ENCODE results near the gene FCHSD1. TPM values are rescaled to one million over a fixed set of nuclear protein-coding genes. Genes with fewer than 3 reads are reported as not detected.

Gene FCHSD1
- total RNA-seq (2021) = 23.1 and 23.4 TPM in 2 replicates
- long read RNA-seq, partial matches to known transcripts = 4 of 41 reads
- long read RNA-seq, other reads (novel, unspliced or antisense) = 37 of 41 reads

DNA sequence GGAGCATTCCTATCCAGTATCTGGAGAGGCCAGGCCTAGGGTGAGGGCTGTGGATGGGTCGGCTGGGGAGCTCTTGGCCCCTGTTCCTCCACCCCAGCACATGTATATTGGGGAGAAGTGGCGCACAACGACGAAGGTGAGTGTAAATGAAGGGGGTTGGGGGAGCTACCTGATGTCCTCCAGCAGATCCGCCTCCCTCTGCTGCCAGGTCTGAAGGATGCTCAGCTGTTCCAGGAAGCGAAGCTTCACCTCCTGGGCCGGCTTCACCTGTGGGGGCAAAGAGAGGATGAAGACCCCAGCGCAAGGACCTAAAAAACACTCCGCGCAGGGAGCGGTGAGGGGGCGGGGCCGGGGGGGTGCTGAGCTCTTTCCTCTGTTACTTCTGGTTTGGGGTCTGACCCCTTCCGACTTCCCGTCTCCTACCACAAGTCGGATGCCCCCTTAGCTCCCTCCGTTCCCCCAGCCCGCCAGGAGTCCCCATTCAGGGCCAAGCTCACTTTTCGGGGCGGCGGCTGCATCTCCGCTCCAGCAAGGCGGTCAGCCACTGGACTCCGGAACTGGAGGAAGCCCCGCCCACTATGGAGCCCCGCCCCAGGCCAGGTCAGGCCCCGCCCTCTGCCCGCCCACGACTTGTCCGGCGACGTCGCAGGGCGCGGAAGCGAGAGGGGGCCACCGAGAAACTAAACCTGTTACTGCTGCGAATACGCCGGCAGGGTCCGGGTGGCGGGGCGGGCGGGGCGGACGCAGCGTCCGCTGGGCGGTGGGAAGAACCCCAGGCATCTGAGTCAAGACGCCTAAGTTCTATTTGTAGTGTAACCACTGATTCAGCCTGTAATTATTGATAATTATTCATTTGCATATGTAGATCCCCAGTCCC, at the start of gene FCHSD1:
FCHSD1 (minus strand) TSS at position 568 of the 877 bp plus-strand sequence; CDS start at position 518, 50 bp downstream.
- Histone ChIP-seq H4K5ac (ENCODE audit: insufficient read length, low read depth, low read length) (no peak within 1 kb of the TSS), H3K79me1 (ENCODE audit: insufficient read depth, low read depth, low read length, poor library complexity, severe bottlenecking) (no peaks in the 10 kb centered on the region), H2AFZ (ENCODE audit: low read length) (peak within 1 kb of the TSS; percentile 41), H3K27me3 (ENCODE audit: insufficient read depth, low read length) (no peaks in the 10 kb centered on the region), H3K56ac (ENCODE audit: insufficient read length, low read depth, low read length) (no peak within 1 kb of the TSS), H4K91ac (ENCODE audit: insufficient read length, low read depth, low read length) (no peak within 1 kb of the TSS), H2BK15ac (ENCODE audit: low read depth, low read length) (no peak within 1 kb of the TSS), H2BK120ac (ENCODE audit: low read depth, low read length, poor library complexity, severe bottlenecking) (no peak within 1 kb of the TSS), H2BK20ac (ENCODE audit: low read depth, low read length, poor library complexity, severe bottlenecking) (no peak within 1 kb of the TSS), H3K4me2 (ENCODE audit: insufficient read depth, insufficient read length, low read length) (peak within 1 kb of the TSS; percentile 74), H3K27ac (ENCODE audit: insufficient read length, low read depth, low read length) (no peak within 1 kb of the TSS), H3K23me2 (ENCODE audit: insufficient read length, low read depth, low read length, poor library complexity, severe bottlenecking) (peaks cover 8% of the 10 kb centered on the region), H4K8ac (replicated peaks; ENCODE audit: insufficient read length, low read depth, low read length) (no peak within 1 kb of the TSS), H3K9me3 (ENCODE audit: control insufficient read depth, low read depth, low read length) (no peaks in the 10 kb centered on the region), H2AK5ac (ENCODE audit: insufficient read length, low read length) (no peak within 1 kb of the TSS), H3K79me2 (ENCODE audit: insufficient read depth, low read length) (no peaks in the 10 kb centered on the region), H4K20me1 (ENCODE audit: control insufficient read depth, insufficient read depth, insufficient read length) (no peaks in the 10 kb centered on the region), H3K4me1 (ENCODE audit: insufficient read depth, low read length) (no peaks in the 10 kb centered on the region; the same call in 1 of the 2 replicates), H3K4ac (ENCODE audit: low read depth, low read length) (no peak within 1 kb of the TSS), H3K18ac (ENCODE audit: insufficient read length, low read depth, low read length) (no peak within 1 kb of the TSS), H3T11ph (ENCODE audit: low read length) (no peak within 1 kb of the TSS), H3K9ac (ENCODE audit: extremely low read depth, insufficient read length, low read length) (peak within 1 kb of the TSS; percentile 3), H3K23ac (ENCODE audit: insufficient read length, low read depth, low read length) (no peak within 1 kb of the TSS), H3K14ac (ENCODE audit: insufficient read depth, low read length) (no peak within 1 kb of the TSS), H2BK5ac (ENCODE audit: insufficient read length, low read length) (no peak within 1 kb of the TSS), H2BK12ac (ENCODE audit: insufficient read length, low read depth, low read length) (no peak within 1 kb of the TSS)
- Mint-ChIP-seq H3K4me1 (peaks cover 19 to 23% of the 10 kb centered on the region in 2 experiments), H3K27me3 (ENCODE audit: low read depth) (peaks cover 7% of the 10 kb centered on the region; the same call in 1 of the 2 replicates), H3K36me3 (ENCODE audit: insufficient read depth in 1 of 3, low read depth in 3 of 3) (peaks cover 21 to 43% (median 27%) of the 10 kb centered on the region in 3 experiments; a peak in 6 of 7 replicates), H3K4me3 (peak within 1 kb of the TSS; percentile 97 to 98), H3K27ac (peak within 1 kb of the TSS; percentile 54 to 98 (median 78); a peak in 6 of 7 replicates), H3K9me3 (no peaks in the 10 kb centered on the region)
- no CpG with 5 or more reads among the region's 50 CpGs for WGBS (ENCODE audit: extremely low coverage, insufficient read length, low lambda C conversion rate)
- peak; percentile 96 for DNase-seq
- TF ChIP-seq, protein P1, sequence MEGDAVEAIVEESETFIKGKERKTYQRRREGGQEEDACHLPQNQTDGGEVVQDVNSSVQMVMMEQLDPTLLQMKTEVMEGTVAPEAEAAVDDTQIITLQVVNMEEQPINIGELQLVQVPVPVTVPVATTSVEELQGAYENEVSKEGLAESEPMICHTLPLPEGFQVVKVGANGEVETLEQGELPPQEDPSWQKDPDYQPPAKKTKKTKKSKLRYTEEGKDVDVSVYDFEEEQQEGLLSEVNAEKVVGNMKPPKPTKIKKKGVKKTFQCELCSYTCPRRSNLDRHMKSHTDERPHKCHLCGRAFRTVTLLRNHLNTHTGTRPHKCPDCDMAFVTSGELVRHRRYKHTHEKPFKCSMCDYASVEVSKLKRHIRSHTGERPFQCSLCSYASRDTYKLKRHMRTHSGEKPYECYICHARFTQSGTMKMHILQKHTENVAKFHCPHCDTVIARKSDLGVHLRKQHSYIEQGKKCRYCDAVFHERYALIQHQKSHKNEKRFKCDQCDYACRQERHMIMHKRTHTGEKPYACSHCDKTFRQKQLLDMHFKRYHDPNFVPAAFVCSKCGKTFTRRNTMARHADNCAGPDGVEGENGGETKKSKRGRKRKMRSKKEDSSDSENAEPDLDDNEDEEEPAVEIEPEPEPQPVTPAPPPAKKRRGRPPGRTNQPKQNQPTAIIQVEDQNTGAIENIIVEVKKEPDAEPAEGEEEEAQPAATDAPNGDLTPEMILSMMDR (conservative IDR thresholded peaks at IDR 0.05) = no peak; the same call in 2 of the 3 replicates
